ENCODE measurements around the gene TAC4. TPM values are rescaled to one million over a fixed set of nuclear protein-coding genes. Genes with fewer than 3 reads are reported as not detected.

The TAC4 gene
- total RNA-seq, 1 experiment from 2014 or later: not detected

GRCh38 chr17:49793309-49793708 is 54.6 kb downstream of the TAC4 start:
- H3K9me3 Mint-ChIP-seq: no peaks in the 10 kb centered on the region; a peak in 1 of 5 replicates
- no peaks in the 10 kb centered on the region for H3K27me3 ChIP-seq (ENCODE audit: insufficient read depth, low read length)
- no peak overlapping the region for H3K18ac ChIP-seq (ENCODE audit: insufficient read length, low read depth, low read length)
- H3K56ac ChIP-seq (ENCODE audit: insufficient read length, low read depth, low read length): no peak overlapping the region
- no peak for DNase-seq
- H3K4me1 Mint-ChIP-seq: peaks cover 10% of the 10 kb centered on the region in 2 experiments
- H3K9me3 ChIP-seq (ENCODE audit: control insufficient read depth, low read depth, low read length): no peaks in the 10 kb centered on the region
- peaks cover 28 to 82% (median 75%) of the 10 kb centered on the region in 3 experiments for H3K36me3 Mint-ChIP-seq (ENCODE audit: insufficient read depth in 1 of 3, low read depth in 3 of 3)
- H3K23me2 ChIP-seq (ENCODE audit: insufficient read length, low read depth, low read length, poor library complexity, severe bottlenecking): no peaks in the 10 kb centered on the region
- peaks cover 27% of the 10 kb centered on the region for H3K79me2 ChIP-seq (ENCODE audit: insufficient read depth, low read length)
- H2AK5ac ChIP-seq (ENCODE audit: insufficient read length, low read length): no peak overlapping the region
- no peak overlapping the region for H3K9ac ChIP-seq (ENCODE audit: extremely low read depth, insufficient read length, low read length)
- no peak overlapping the region for H3T11ph ChIP-seq (ENCODE audit: low read length)
- no peaks in the 10 kb centered on the region for H4K20me1 ChIP-seq (ENCODE audit: control insufficient read depth, insufficient read depth, insufficient read length)
- no peak overlapping the region for H2BK120ac ChIP-seq (ENCODE audit: low read depth, low read length, poor library complexity, severe bottlenecking)
- no peak overlapping the region for H2BK15ac ChIP-seq (ENCODE audit: low read depth, low read length)
- WGBS (ENCODE audit: extremely low coverage, insufficient read length, low lambda C conversion rate): no CpG with 5 or more reads among the region's 3 CpGs
- H3K79me1 ChIP-seq (ENCODE audit: insufficient read depth, low read depth, low read length, poor library complexity, severe bottlenecking): peaks cover 4% of the 10 kb centered on the region
- no peak overlapping the region for H2BK12ac ChIP-seq (ENCODE audit: insufficient read length, low read depth, low read length)
- H4K5ac ChIP-seq (ENCODE audit: insufficient read length, low read depth, low read length): no peak overlapping the region
- H3K27ac ChIP-seq (ENCODE audit: insufficient read length, low read depth, low read length): no peak overlapping the region
- H3K4me2 ChIP-seq (ENCODE audit: insufficient read depth, insufficient read length, low read length): no peak overlapping the region
- no peak overlapping the region for H3K14ac ChIP-seq (ENCODE audit: insufficient read depth, low read length)
- no peak overlapping the region for H2AFZ ChIP-seq (ENCODE audit: low read length)
- H3K4ac ChIP-seq (ENCODE audit: low read depth, low read length): no peak overlapping the region
- H4K91ac ChIP-seq (ENCODE audit: insufficient read length, low read depth, low read length): no peak overlapping the region
- H2BK5ac ChIP-seq (ENCODE audit: insufficient read length, low read length): no peak overlapping the region
- no peaks in the 10 kb centered on the region for H3K27me3 Mint-ChIP-seq (ENCODE audit: low read depth)
- H3K4me1 ChIP-seq (ENCODE audit: insufficient read depth, low read length): 0 out of 2 replicates have a peak, but pooled peaks cover 2% of the 10 kb centered on the region
- H4K8ac ChIP-seq (replicated peaks; ENCODE audit: insufficient read length, low read depth, low read length): no peak overlapping the region
- TF ChIP-seq, protein P1, sequence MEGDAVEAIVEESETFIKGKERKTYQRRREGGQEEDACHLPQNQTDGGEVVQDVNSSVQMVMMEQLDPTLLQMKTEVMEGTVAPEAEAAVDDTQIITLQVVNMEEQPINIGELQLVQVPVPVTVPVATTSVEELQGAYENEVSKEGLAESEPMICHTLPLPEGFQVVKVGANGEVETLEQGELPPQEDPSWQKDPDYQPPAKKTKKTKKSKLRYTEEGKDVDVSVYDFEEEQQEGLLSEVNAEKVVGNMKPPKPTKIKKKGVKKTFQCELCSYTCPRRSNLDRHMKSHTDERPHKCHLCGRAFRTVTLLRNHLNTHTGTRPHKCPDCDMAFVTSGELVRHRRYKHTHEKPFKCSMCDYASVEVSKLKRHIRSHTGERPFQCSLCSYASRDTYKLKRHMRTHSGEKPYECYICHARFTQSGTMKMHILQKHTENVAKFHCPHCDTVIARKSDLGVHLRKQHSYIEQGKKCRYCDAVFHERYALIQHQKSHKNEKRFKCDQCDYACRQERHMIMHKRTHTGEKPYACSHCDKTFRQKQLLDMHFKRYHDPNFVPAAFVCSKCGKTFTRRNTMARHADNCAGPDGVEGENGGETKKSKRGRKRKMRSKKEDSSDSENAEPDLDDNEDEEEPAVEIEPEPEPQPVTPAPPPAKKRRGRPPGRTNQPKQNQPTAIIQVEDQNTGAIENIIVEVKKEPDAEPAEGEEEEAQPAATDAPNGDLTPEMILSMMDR (conservative IDR thresholded peaks at IDR 0.05): no peak
- H2BK20ac ChIP-seq (ENCODE audit: low read depth, low read length, poor library complexity, severe bottlenecking): no peak overlapping the region
- H3K27ac Mint-ChIP-seq: no peak overlapping the region; a peak in 1 of 7 replicates
- no peak overlapping the region for H3K23ac ChIP-seq (ENCODE audit: insufficient read length, low read depth, low read length)
- no peak overlapping the region for H3K4me3 Mint-ChIP-seq
